Dedifferentiated amniotic fluid mesenchymal stem cell (primary cell): ENCODE data around the gene LGALS7B.
"Not testable (repeated sequence)": the region's sequence is repeated elsewhere in the genome, so short reads cannot be mapped to it uniquely, and the experiment has no call there.

Experiments
- DNase-seq: peaks from one replicate; pipeline ENCODE4 v3.0.0-alpha.2; 2016; ENCODE audit errors: extremely low spot score

The LGALS7B gene

DNA sequence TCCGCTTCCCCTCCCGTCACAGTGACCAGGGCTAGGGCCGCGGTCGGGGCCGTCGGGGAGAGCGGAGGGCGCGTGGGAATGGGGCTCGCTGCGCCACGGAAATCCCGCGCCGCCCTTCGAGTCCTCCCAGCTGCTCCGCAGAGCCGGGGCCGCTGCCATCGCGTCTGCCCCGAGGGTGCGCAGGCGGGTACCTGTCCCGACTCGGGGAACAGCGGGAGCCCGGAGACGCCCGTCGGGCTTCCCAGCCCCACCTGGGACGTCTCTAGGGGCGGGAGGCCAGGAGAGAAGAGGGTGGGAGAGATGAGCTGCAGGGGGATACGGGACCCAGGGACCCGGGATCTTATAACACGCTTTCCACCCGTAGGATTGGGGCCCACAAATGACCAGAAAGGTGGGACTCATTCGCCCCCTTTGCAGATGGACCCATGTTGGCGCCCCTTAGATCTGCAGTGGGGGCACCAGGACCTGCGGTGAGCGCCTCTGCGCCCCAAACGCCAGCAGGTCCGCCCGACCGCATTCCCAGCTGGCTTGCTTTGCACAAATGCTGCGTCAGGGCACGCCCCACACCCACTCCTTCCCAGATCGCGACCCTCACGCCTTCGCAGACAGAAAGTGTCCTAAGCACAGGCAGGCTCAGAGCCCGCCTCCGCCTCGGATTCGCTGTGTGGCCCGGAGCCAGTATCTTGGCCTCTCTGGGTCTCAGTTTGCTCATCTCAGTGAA lies 18.6 kb upstream of the LGALS7B start:
- not testable (repeated sequence) for DNase-seq

DNA sequence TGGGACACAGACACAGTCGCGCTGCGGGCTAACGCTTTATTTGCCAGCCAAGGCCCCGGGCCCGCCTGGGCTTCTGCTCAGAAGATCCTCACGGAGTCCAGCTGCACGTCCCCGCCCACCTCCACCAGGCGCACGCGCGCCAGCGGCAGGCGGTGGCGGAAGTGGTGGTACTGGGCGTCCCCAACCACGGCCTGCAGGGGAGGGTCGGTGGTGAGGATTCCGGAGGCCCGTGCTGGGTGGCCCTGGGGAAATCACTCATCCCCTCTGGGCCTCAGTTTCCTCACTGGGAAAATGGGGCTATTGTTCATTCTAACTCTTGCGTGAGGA lies 18.1 kb upstream of the LGALS7B start:
- DNase-seq = not testable (repeated sequence)

DNA sequence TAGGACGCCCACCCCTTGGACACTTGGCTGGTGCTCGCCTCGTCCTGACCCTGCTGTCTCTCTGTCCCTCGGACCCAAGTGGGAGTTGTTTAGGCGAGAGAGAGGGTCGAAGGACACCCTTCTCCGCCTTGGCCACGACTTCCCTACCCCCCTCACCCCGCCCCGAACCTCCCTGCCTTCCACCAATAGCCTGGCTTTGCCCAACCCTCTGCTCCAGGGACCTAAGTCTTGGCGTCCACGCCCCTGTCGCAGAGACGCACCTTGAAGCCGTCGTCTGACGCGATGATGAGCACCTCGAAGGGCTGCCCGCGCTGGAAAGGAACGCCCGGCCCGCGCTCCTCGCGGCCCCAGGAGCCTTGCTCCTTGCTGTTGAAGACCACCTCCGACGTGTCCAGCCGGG lies 17.4 kb upstream of the LGALS7B start:
- DNase-seq = not testable (repeated sequence)

DNA sequence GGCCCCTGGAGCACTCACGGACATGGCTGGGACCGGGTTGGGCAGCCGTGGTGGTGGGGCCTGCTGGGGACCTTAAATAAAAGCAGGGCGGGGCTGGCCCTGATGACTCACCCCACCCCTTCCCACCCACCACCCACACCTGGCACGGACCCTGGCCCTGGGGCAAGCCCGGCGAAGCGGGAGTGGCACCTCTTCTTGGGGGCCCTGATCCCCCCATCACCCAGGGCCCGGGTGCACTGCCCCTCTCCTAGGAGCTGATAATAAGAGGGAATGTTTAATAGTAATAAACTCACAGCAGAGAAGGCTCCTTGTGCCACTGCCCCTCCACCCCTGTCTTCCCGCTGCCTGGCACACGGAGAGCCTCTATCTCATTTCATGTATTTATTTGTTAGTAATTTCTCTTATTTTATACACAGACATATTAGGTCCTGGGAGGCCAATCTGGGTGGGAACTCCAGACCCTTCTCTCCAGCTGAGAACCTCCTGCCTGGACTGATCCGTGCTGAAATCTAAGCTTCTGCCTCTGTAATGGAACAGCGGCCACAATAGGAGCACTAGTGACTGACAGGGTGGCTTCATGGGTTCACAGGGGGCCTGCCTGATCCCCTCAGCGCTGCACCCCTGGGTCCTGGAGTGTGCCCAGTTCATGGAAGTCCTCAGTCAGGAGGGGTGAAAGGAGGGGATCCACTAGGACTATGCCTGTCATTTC lies 15.4 kb upstream of the LGALS7B start, which contains the start of gene LGALS7:
Gene LGALS7, minus strand, starts transcription at position 49 of the 709 bp plus-strand sequence. Its CDS starts 25 bp downstream, at position 24.
- no peak for DNase-seq

DNA sequence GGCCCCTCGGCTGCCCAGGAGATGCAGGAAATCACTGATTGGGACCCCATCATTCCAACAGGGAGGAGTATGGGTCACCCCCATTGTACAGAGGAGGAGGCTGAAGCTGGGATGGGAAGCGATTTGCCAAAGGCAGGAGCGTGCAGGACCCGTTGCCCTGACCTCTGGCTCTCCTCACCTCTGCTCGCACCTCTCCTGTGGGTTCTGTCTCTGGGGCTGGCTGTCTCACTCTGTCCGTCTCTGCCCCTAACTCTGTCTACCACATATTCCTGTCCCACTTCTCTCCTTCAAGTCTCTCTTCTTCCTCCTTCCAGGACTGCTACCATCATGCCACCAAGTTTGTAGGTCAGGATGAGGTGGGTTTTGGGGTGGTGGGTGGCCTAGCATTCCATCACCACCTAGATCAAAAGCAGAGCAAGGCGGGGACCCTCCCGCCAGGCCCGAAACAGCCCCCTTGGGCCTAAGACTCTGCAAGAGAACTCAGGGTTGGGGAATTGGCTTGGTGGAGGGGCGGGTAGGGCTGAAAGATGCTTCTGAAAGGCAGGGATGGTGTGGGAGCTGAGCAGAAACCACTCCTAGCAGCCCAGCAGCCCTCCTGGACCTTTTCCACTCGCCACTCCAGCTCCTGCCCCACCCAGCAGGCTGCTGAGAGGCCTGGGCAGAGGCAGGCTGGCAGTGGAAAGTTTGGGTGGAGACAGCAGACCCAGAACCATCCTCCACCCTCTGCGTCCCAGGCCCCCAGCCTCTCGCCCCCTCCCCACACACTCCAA lies 14.6 kb upstream of the LGALS7B start:
- no peak for DNase-seq

DNA sequence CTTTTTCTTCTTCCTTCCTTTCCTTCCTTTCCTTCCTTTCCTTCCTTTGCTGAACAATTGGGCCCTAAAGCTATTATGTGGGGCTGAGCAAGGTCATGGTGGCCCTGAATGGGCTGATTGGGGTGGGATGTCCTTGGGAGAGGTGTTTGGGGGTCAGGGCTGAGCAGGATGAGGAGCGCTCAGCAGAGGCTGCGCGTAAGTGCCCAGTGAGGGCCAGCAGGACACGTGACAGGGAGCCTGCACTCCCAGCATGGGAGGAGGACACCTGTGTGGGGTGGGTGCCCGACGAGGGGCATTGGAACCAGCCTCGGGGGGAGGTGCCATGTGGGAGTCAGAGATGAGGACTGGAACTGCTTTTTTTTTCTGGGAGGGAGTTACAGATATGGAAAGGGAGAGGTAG lies 10.3 kb upstream of the LGALS7B start:
- no peak for DNase-seq

DNA sequence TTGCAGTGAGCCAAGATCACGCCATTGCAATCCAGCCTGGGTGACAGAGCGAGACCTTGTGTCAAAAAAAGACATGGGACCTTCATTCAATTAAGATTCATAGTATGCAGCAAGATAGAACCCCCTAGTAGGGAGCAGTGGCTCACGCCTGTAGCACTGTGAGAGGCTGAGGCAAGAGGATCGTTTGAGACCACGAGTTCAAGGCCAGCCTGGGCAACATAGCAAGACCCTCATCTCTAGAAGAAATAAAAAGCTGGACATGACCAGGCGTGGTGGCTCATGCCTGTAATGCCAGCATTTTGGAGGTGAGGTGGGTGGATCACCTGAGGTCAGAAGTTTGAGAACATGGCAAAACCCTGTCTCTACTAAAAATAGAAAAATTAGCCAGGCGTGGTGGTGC lies 8.6 kb upstream of the LGALS7B start:
- DNase-seq = no peak

DNA sequence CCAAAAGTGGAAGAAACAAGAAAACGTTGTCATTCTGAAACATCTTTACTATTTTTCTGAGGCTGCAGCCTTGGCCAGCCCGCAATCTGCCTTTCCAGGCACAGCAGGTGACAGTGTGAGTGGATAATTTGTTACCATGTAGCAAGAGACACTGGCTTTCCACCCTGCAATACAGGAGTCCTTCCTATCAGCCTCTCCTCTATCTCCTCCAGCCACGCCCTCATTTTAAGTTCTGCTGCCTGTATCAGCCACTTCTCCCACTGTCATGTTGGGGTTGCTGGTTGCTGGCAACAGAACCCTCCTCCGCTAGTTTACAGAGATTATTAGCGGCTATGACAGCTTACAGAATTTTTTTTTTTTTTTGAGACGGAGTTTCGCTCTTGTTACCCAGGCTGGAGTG lies 7.9 kb upstream of the LGALS7B start:
- DNase-seq = no peak

DNA sequence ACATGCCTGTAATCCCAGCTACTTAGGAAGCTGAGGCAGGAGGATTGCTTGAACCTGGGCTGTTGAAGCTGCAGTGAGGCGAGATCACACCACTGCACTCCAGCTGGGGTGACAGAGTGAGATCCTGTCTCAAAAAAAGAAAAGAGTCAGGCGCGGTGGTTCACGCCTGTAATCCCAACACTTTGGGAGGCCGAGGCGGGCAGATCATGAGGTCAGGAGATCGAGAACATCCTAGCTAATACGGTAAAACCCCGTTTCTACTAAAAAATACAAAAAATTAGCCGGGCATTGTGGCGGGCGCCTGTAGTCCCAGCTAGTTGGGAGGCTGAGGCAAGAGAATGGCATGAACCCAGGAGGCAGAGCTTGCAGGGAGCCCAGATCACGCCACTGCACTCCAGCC lies 6.8 kb upstream of the LGALS7B start:
- DNase-seq = not testable (repeated sequence)

DNA sequence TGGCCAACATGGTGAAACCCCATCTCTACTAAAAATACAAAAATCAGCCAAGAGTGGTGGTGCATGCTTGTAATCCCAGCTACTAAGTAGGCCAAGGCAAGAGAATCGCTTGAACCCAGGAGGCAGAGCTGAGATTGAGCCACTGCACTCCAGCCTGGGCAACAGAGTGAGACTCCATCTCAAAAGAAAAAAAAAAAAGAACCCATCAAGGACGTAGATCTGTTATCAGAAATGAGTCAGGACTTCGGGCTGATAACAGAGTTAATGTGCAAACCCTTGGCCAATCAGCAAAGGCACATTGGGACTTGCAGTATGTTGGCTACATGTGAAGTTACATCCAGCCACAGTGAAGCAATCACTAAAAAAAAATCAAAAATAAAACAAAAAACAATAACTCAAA lies 4.8 kb upstream of the LGALS7B start:
- no peak for DNase-seq

DNA sequence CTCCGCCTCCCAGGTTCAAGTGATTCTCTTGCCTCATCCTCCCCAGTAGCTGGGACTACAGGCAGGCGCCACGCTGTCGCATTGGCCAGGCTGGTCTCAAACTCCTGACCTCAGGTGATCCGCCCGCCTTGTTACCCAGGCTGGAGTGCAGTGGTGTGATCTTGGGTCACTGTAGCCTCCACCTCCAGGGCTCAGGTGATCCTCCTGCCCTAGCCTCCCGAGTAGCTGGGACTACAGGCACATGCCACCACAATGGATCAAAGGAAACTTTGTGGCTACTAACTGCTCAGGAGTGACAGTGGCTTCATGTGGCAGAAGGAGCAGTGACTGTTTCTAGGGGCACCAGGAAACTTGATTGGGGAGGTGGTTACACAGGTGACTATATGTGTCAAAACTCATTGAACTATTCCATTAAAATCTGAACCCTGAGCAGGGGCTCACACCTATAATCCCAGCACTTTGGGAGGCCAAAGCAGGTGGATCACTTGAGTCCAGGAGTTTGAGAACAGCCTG lies 3.8 kb upstream of the LGALS7B start:
- DNase-seq = no peak

DNA sequence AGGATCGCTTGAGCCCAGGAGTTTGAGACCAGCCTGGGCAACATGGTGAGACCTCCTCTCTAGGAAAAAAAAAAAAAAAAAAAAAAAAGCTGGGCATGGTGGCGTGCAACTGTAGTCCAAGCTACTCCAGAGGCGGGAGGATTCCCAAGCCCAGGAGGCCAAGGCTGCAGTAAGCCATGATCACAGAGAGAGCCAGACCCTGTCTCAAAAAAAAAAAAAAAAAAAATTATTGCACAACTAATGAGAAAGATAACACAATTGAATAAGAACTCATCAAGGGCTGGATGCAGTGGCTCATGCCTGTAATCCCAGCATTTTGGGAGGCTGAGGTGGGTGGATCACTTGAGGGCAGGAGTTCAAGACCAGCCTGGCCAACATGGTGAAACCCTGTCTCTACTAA lies 2.9 kb upstream of the LGALS7B start:
- not testable (repeated sequence) for DNase-seq

DNA sequence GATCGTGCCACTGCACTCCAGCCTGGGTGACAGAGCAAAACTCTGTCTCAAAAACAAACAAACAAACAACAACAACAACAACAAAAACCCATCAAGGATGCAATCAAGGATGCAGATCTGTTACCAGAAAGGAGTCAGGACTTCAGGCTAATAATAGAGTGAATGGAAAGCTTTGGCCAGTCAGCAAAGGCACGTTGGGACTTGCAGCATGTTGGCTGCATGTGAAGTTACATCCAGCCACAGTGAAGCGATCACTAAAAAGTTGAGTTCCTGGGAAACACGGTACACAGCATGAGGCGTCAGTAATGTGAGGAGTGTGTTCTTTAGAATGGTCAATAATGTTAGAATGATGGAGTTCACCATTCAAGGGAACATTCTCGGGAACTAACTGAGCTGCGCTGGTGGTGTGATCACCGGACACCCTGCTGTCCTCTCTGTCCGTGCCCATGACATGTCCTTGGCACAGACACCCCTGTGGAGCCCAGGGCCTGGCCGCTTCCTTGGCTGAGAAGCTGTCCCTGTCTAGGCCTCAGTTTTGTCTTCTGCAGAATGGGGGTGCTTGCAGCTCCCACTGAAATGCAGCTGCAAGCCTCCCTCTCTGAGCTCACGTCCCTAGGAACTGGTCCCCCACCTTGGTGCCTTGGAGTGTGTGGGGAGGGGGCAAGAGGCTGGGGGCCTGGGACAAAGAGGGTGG lies 2.3 kb upstream of the LGALS7B start:
- no peak for DNase-seq

DNA sequence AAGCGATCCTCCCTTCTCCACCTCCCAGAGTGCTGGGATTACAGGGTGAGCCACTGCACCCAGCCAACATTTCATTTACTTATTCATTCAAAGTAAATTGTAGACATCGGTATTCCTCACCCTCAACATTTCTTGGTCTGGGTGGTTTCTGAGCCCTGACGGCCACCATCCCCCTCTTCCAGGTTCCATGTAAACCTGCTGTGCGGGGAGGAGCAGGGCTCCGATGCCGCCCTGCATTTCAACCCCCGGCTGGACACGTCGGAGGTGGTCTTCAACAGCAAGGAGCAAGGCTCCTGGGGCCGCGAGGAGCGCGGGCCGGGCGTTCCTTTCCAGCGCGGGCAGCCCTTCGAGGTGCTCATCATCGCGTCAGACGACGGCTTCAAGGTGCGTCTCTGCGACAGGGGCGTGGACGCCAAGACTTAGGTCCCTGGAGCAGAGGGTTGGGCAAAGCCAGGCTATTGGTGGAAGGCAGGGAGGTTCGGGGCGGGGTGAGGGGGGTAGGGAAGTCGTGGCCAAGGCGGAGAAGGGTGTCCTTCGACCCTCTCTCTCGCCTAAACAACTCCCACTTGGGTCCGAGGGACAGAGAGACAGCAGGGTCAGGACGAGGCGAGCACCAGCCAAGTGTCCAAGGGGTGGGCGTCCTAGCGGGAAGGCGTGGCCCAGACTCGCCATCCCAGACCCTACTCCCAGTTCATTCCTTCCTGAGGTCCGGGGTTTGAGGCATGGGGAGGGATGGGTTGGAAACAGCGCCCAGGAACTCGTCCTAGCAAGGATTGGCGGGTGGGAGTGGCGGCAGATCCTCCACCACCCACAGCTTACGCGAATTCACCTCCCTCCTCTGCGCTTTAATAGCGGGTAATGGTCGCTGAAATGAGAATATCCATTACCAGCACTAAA lies 1.8 kb downstream of the LGALS7B start:
- not testable (repeated sequence) for DNase-seq

DNA sequence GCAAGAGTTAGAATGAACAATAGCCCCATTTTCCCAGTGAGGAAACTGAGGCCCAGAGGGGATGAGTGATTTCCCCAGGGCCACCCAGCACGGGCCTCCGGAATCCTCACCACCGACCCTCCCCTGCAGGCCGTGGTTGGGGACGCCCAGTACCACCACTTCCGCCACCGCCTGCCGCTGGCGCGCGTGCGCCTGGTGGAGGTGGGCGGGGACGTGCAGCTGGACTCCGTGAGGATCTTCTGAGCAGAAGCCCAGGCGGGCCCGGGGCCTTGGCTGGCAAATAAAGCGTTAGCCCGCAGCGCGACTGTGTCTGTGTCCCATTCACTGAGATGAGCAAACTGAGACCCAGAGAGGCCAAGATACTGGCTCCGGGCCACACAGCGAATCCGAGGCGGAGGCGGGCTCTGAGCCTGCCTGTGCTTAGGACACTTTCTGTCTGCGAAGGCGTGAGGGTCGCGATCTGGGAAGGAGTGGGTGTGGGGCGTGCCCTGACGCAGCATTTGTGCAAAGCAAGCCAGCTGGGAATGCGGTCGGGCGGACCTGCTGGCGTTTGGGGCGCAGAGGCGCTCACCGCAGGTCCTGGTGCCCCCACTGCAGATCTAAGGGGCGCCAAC lies 2.6 kb downstream of the LGALS7B start:
- DNase-seq = not testable (repeated sequence)

DNA sequence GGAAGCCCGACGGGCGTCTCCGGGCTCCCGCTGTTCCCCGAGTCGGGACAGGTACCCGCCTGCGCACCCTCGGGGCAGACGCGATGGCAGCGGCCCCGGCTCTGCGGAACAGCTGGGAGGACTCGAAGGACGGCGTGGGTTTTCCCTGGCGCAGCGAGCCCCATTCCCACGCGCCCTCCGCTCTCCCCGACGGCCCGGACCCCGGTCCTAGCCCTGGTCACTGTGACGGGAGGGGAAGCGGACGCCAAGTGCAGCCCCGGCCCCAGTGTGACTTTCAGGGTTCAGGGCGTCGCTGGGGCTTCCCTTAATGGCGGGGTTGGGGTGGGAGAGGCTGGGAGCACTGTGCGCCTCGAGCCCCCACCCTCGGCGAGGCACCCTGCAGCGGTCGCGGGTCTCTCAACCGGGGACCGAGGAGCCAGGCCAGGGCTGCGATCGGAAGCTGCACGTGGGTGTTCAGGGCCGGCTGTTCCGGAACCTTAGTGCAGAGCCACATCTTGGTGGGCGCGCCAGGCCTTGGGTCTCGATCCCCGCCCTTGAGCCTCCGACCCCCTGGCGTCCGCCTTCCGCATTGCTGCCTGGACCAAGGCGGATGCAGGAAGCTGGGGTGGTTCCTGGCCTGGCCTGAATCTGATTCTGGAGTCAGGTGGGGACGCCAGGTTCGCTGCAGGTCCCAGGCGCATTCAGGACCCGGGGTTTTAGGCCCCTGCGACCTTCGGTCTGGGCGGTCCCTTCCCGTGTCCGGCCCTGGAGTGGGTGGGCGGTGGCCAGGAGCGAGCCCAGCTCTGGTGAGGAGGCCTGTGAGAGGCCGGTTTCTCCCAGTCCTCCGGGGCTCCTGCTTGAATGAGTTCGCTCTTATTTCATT lies 3.5 kb downstream of the LGALS7B start:
- no peak for DNase-seq

DNA sequence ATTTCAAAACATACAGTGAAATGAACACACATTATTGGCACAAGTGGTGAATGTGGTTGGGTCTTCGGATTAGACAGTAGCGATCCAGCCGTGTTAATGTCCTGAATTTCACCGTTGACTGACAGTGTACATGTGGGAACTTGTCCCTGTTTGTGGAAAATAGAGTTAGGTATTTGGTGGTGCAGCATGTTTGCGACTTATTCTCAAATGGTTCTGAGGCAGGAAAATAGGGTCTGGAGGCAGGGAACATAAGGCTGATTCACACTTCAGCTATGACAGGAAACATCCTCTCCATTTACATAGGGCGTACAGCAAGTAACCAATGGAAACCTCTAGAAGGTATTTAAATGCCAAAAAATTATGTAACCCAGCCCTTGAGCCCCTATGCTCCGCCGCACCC lies 4.2 kb downstream of the LGALS7B start:
- DNase-seq = peak; percentile 17

DNA sequence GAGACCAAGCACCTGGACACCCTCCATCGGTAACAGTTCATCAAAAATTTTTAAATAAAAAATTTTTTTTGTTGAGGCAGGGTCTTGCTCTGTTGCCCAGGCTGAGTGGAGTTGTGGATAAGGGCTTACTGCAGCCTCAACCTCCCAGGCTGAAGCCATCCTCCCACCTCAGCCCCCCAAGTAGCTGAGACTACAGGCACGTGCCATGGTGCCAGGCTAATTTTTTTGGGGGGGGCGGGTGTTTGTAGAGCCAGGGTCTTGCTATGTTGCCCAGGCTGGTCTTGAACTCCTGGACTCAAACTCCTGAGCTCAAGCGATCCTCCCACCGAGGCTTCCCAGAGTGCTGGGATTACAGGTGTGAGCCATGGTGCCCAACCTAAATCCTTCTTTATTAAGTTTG lies 4.7 kb downstream of the LGALS7B start:
- no peak for DNase-seq

DNA sequence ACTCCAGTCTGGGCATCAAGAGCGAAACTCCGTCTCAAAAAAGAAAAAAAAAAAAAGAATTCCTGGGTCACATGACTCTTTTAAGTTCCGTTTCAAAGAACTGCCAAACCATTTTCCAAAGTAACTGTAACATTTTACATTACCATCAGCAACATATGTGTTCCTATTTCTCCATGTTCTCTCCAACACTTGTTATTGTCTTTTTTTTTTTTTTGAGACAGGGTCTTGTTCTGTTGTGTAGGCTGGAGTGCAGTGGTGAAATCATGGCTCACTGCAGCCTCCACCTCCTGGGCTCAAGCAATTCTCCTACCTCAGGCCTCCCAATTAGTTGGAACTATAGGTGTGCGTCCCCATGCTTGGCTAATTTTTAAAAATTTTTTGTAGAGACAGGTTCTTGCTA lies 6.5 kb downstream of the LGALS7B start:
- DNase-seq = no peak
